ENCODE results near the gene LDLR.

DNA sequence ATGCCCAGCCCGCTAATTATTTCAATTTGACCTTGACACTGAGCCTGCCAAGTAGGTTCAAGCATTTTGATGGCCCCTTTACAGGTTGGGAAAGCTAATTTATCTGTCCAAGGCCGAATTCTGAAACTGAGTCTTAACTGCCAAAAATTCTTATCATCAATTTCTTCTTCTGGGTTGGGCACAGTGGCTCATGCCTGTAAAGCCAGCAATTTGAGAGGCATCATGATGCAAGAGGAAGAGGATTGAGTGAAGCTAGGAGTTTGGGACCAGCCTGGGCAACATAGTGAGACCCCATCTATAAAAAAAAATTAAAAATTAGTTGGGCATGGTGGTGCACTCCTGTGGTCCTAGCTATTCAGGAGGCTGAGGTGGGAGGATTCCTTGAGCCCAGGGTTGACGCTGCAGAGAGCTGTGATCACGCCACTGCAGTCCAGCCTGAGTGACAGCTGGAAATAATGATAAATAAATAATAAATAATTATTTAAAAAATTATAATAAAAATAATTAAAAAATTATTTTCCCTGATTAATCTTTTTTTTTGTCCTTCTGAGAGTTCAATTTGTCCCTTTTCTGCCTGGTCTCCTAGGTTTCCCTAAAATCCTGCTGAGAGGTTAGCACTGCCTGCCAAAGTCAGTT lies 1.3 kb upstream of the LDLR start:
- TF ChIP-seq POU2F2 (IDR thresholded peaks at IDR 0.05; ENCODE audit: low read depth, low read length) (no peak), TAF1 (IDR thresholded peaks at IDR 0.05; ENCODE audit: low read depth, low read length) (no peak)

Measured in GM12891 (cell line).